Right atrium auricular region (tissue), 2 donors: ENCODE measurements around the gene HOXD9. TPM values are rescaled to one million over a fixed set of nuclear protein-coding genes. Genes with fewer than 3 reads are reported as not detected.

Experiments used
- DNase-seq: peaks from one replicate; pipeline ENCODE4 v3.0.0-alpha.2; 2019; ENCODE audit warnings: low spot score
- H3K27ac ChIP-seq, 2 donors: fragments of 200-600 bp; sonication (generic); 1 replicate in 1 of 2; 2 replicates in 1 of 2; pipeline ENCODE4 v1.5.1; 2016 to 2019
- H3K27me3 ChIP-seq, 2 donors: fragments of 200-600 bp; sonication (generic); one replicate each; pipeline versions ENCODE4 v1.5.1 to v1.6.0; 2017 to 2019
- H3K36me3 ChIP-seq: fragments of 200-600 bp; sonication (generic); one replicate; pipeline ENCODE4 v1.5.1; 2016
- H3K4me1 ChIP-seq, 2 donors: fragments of 200-600 bp; sonication (generic); one replicate each; pipeline versions ENCODE4 v1.5.1 to v1.6.0; 2017 to 2019
- H3K4me3 ChIP-seq, 2 donors: fragments of 200-600 bp; sonication (generic); 1 replicate in 1 of 2; 2 replicates in 1 of 2; pipeline ENCODE4 v1.5.1; 2017 to 2019; ENCODE audit warnings: mild to moderate bottlenecking in 1 of 2, moderate library complexity in 1 of 2
- H3K9me3 ChIP-seq, 2 donors: fragments of 200-600 bp; sonication (generic); one replicate each; pipeline ENCODE4 v1.5.1; 2019
- total RNA-seq, 2 donors: library from RNA; depleted of rRNA; stranded (reverse); fragments of >200 nt; gene quantifications; one replicate each; pipeline ENCODE4 v1.1.0, GENCODE V29; 2016
- TF ChIP-seq, protein P1 (sequence below), 2 donors: fragments of 200-600 bp; sonication (generic); IDR thresholded peaks; one replicate each; pipeline ENCODE4 v1.5.1; 2019; ENCODE audit warnings: antibody characterized with exemption in 2 of 2

Gene HOXD9
- total RNA-seq = under 1 TPM in 1 of 2 donors, not detected in 1; 0.44 TPM

DNA sequence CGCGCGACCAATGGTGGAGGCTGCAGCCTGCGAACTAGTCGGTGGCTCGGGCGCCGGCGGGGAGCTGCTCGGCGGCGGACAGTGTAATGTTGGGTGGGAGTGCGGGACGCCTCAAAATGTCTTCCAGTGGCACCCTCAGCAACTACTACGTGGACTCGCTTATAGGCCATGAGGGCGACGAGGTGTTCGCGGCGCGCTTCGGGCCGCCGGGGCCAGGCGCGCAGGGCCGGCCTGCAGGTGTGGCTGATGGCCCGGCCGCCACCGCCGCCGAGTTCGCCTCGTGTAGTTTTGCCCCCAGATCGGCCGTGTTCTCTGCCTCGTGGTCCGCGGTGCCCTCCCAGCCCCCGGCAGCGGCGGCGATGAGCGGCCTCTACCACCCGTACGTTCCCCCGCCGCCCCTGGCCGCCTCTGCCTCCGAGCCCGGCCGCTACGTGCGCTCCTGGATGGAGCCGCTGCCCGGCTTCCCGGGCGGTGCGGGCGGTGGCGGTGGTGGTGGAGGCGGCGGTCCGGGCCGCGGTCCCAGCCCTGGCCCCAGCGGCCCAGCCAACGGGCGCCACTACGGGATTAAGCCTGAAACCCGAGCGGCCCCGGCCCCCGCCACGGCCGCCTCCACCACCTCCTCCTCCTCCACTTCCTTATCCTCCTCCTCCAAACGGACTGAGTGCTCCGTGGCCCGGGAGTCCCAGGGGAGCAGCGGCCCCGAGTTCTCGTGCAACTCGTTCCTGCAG lies at the start of gene HOXD9:
TSS of gene HOXD9 (plus strand) at position 37 of the 728 bp plus-strand sequence. CDS start at position 87, 50 bp downstream.
- Histone ChIP-seq H3K4me3 (peak within 1 kb of the TSS; percentile 29 to 52), H3K4me1 (peaks cover 0 to 19% of the 10 kb centered on the region in 2 donors), H3K36me3 (no peaks in the 10 kb centered on the region), H3K27ac (no peak within 1 kb of the TSS), H3K9me3 (peaks cover 0 to 4% of the 10 kb centered on the region in 2 donors), H3K27me3 (peaks cover 58 to 77% of the 10 kb centered on the region in 2 donors)
- TF ChIP-seq, protein P1, sequence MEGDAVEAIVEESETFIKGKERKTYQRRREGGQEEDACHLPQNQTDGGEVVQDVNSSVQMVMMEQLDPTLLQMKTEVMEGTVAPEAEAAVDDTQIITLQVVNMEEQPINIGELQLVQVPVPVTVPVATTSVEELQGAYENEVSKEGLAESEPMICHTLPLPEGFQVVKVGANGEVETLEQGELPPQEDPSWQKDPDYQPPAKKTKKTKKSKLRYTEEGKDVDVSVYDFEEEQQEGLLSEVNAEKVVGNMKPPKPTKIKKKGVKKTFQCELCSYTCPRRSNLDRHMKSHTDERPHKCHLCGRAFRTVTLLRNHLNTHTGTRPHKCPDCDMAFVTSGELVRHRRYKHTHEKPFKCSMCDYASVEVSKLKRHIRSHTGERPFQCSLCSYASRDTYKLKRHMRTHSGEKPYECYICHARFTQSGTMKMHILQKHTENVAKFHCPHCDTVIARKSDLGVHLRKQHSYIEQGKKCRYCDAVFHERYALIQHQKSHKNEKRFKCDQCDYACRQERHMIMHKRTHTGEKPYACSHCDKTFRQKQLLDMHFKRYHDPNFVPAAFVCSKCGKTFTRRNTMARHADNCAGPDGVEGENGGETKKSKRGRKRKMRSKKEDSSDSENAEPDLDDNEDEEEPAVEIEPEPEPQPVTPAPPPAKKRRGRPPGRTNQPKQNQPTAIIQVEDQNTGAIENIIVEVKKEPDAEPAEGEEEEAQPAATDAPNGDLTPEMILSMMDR (IDR thresholded peaks at IDR 0.05) = no peak
- DNase-seq = no peak

DNA sequence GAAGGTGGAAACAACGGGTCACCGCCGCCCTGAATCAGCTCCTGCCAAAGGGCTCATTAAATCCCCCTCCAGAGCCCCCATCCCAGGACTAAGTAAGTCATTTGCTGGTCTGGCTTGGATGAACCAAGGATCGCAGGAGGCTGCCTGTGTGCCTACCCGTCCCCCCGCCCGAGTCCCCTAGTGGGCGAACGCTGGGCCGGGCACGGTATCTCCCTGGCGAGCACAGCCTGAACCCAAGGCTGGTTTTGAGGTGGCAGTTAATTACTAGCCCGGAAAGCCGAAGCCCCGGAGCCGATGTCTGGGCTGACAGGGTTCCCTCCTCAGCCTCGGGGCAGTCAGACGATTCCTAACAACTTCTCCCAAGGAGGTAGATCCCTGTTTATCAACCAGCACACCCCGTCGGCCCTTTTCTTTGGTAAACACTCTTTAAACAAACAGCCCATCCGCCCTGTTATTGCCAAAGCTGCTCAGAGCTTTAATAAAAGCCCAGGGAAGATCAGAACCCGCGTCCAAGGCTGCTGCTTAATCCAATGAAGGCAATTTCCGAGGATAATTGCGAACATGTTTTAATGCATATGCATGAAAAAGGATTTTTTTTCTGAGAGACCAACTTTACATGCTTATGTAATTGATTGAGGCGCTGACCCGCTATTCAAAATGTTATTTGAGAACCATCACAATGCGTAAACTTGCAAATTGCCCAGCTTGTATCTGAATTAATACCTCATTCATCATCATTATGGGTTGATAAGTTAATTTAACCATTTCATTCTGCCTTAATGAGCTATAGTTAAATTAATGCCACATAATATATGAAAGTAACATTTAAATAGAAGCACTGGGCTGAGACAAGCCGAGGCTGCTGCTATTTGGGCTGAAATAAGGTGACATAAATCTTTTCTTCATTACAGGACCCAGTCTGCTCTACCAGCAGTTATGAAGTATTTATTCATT lies 49.3 kb upstream of the HOXD9 start:
- no peaks in the 10 kb centered on the region for H3K36me3 ChIP-seq
- H3K9me3 ChIP-seq = peaks cover 0 to 6% of the 10 kb centered on the region in 2 donors
- TF ChIP-seq, protein P1 (IDR thresholded peaks at IDR 0.05) = no peak
- no peak overlapping the region for H3K4me3 ChIP-seq
- no peak overlapping the region for H3K27ac ChIP-seq
- peaks cover 0 to 6% of the 10 kb centered on the region in 2 donors for H3K4me1 ChIP-seq
- H3K27me3 ChIP-seq = peaks cover 47 to 65% of the 10 kb centered on the region in 2 donors
- no peak for DNase-seq

GRCh38 chr2:176074919-176075425 lies 47.5 kb upstream of the HOXD9 start:
- Histone ChIP-seq H3K36me3 (no peaks in the 10 kb centered on the region), H3K27ac (no peak overlapping the region), H3K4me3 (no peak overlapping the region), H3K27me3 (peaks cover 60 to 75% of the 10 kb centered on the region in 2 donors), H3K4me1 (peaks cover 0 to 11% of the 10 kb centered on the region in 2 donors), H3K9me3 (peaks cover 0 to 6% of the 10 kb centered on the region in 2 donors)
- TF ChIP-seq, protein P1 (IDR thresholded peaks at IDR 0.05) = no peak
- no peak for DNase-seq

- Histone ChIP-seq H3K4me3 (no peak overlapping the region), H3K27me3 (peaks cover 61 to 77% of the 10 kb centered on the region in 2 donors), H3K36me3 (no peaks in the 10 kb centered on the region), H3K27ac (no peak overlapping the region), H3K9me3 (peaks cover 0 to 6% of the 10 kb centered on the region in 2 donors), H3K4me1 (peaks cover 0 to 14% of the 10 kb centered on the region in 2 donors)
- no peak for DNase-seq
- TF ChIP-seq, protein P1 (IDR thresholded peaks at IDR 0.05) = no peak
These were observed 47.0 kb upstream of the HOXD9 start for GRCh38 chr2:176075481-176075880.

DNA sequence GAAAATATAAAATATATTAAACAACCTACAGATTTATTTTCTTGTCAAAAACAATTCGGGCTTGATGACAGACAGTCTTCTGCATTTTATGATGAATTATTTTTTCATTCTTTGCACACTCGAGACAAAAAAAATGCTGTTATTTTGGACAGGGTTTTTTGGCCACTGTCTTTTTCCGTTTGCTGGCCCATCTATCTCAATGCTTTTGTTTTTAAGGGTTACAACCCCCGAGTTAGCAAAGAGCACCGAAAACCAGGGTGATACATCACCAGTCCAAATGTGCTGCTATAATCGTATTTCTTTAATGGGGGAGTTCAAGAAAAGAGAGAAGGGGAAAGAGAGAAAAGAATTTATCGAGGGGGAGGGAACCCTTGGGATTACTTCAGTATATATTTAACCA lies 46.5 kb upstream of the HOXD9 start:
- H3K36me3 ChIP-seq = no peaks in the 10 kb centered on the region
- H3K4me1 ChIP-seq = peaks cover 0 to 18% of the 10 kb centered on the region in 2 donors
- H3K27ac ChIP-seq = no peak overlapping the region
- no peak overlapping the region for H3K4me3 ChIP-seq
- TF ChIP-seq, protein P1 (IDR thresholded peaks at IDR 0.05) = no peak
- H3K9me3 ChIP-seq = peaks cover 0 to 6% of the 10 kb centered on the region in 2 donors
- no peak for DNase-seq
- H3K27me3 ChIP-seq = peaks cover 67 to 82% of the 10 kb centered on the region in 2 donors
